GM12878 (cell line): Measurements from ENCODE around the gene CRELD2. TPM values are rescaled to one million over a fixed set of nuclear protein-coding genes. Genes with fewer than 3 reads are reported as not detected.

ENCODE experiments used
- ASH2L ChIP-seq: fragments of 300-600, 200-600 bp; sonication (generic); IDR thresholded peaks from 2 replicates; pipeline ENCODE4 v1.6.1; 2017; ENCODE audit warnings: low read depth, mild to moderate bottlenecking, borderline replicate concordance
- CBX3 ChIP-seq: fragments of 200-600 bp; sonication (generic); IDR thresholded peaks from 2 replicates; pipeline ENCODE4 v1.6.1; 2016; ENCODE audit warnings: low read depth, borderline replicate concordance
- CBX5 ChIP-seq: sonication (generic); IDR thresholded peaks from 2 replicates; pipeline ENCODE4 v1.6.1; 2016; ENCODE audit warnings: low read depth, moderate library complexity, mild to moderate bottlenecking, inconsistent platforms
- CHD2 ChIP-seq: IDR thresholded peaks from 2 replicates; pipeline ENCODE4 v1.6.1; 2011; ENCODE audit warnings: low read depth, low read length, improper control_type of control experiment, borderline replicate concordance
- DPF2 ChIP-seq: fragments of 450-650 bp; IDR thresholded peaks from 2 replicates; pipeline ENCODE4 v1.6.1; 2017; ENCODE audit warnings: mild to moderate bottlenecking
- FOXK2 ChIP-seq: fragments of 450-650 bp; IDR thresholded peaks from 2 replicates; pipeline ENCODE4 v1.6.1; 2017; ENCODE audit warnings: mild to moderate bottlenecking, moderate library complexity
- GATAD2B ChIP-seq: fragments of 450-650 bp; conservative IDR thresholded peaks from 2 replicates; pipeline ENCODE4 v1.6.1; 2017; ENCODE audit warnings: low read depth, mild to moderate bottlenecking, moderate library complexity
- JUND ChIP-seq: IDR thresholded peaks from 2 replicates; pipeline ENCODE4 v1.6.1; 2012; ENCODE audit warnings: low read depth, mild to moderate bottlenecking, low read length, improper control_type of control experiment, moderate library complexity
- LARP7 ChIP-seq: fragments of 450-650 bp; IDR thresholded peaks from 2 replicates; pipeline ENCODE4 v1.6.1; 2017; ENCODE audit warnings: mild to moderate bottlenecking
- MTA2 ChIP-seq: fragments of 450-650 bp; IDR thresholded peaks from 2 replicates; pipeline ENCODE4 v1.6.1; 2016; ENCODE audit warnings: low read depth, mild to moderate bottlenecking, moderate library complexity
- PML ChIP-seq: IDR thresholded peaks from 2 replicates; pipeline ENCODE4 v1.6.1; 2012; ENCODE audit warnings: low read length, inconsistent platforms
- RAD21 ChIP-seq: IDR thresholded peaks from 2 replicates; pipeline ENCODE4 v1.6.1; 2011; ENCODE audit warnings: mild to moderate bottlenecking, low read depth, low read length, moderate library complexity; ENCODE audit not compliant: insufficient read depth
- RB1 ChIP-seq: fragments of 450-650 bp; formaldehyde crosslinking; IDR thresholded peaks from 2 replicates; pipeline ENCODE4 v1.6.1; 2017; ENCODE audit warnings: mild to moderate bottlenecking, borderline replicate concordance
- RELA ChIP-seq: fragments of 450-650 bp; IDR thresholded peaks from 2 replicates; pipeline ENCODE4 v1.8.0; 2014; ENCODE audit warnings: borderline replicate concordance; ENCODE audit not compliant: partially characterized antibody
- SKIL ChIP-seq: fragments of 450-650 bp; IDR thresholded peaks from 2 replicates; pipeline ENCODE4 v1.6.1; 2017; ENCODE audit warnings: mild to moderate bottlenecking, low read depth, inconsistent platforms; ENCODE audit not compliant: poor library complexity, severe bottlenecking
- SMARCA5 ChIP-seq: fragments of 450-650 bp; IDR thresholded peaks from 2 replicates; pipeline ENCODE4 v1.6.1; 2017; ENCODE audit warnings: mild to moderate bottlenecking
- SP1 ChIP-seq: IDR thresholded peaks from one replicate; pipeline ENCODE4 v1.6.1; 2011; ENCODE audit warnings: low read depth, low read length
- SRF ChIP-seq, 2 experiments: IDR thresholded peaks; 2 replicates each; pipeline ENCODE4 v1.6.1; 2011; ENCODE audit warnings: low read depth in 2 of 2, low read length in 2 of 2, mild to moderate bottlenecking in 1 of 2, moderate library complexity in 1 of 2
- ZBED1 ChIP-seq: IDR thresholded peaks from 2 replicates; pipeline ENCODE4 v1.6.1; 2016; ENCODE audit warnings: borderline replicate concordance
- ZBTB4 ChIP-seq: fragments of 450-650 bp; formaldehyde crosslinking; IDR thresholded peaks from 2 replicates; pipeline ENCODE4 v1.4.0; 2022; ENCODE audit warnings: mild to moderate bottlenecking, moderate library complexity
- ZNF207 ChIP-seq: fragments of 450-650 bp; IDR thresholded peaks from 2 replicates; pipeline ENCODE4 v1.6.1; 2014; ENCODE audit warnings: antibody characterized with exemption, mild to moderate bottlenecking, borderline replicate concordance
- ZSCAN29 ChIP-seq: fragments of 450-650 bp; IDR thresholded peaks from 2 replicates; pipeline ENCODE4 v1.6.1; 2017; ENCODE audit warnings: mild to moderate bottlenecking, moderate library complexity
- polyA plus RNA-seq, 11 experiments: library from polyadenylated mRNA; depleted of rRNA in 4 of 11; unstranded in 6 of 11; stranded (reverse) in 5 of 11; fragments of >200 nt; fragmentation: Nextera tagmentation in 4 of 11; fragmentation: Illumina TruSeq in 1 of 11; extraction: Ambion mirVana in 4 of 11; extraction: Trizol in 1 of 11; gene quantifications; 1 replicate in 1 of 11; 2 replicates in 10 of 11; pipeline versions ENCODE4 v1.2.1 to v1.2.3, GENCODE V29; 2011 to 2016; ENCODE audit warnings: inconsistent platforms in 2 of 11, missing spikeins in 2 of 11, low read depth in 1 of 11
- total RNA-seq, 4 experiments: library from RNA; depleted of rRNA in 3 of 4; stranded (reverse); fragments of >200 nt in 3 of 4; fragmentation: Illumina TruSeq in 1 of 4; extraction: Trizol in 1 of 4; gene quantifications; 2 replicates each; pipeline versions ENCODE4 v1.2.1 to v1.2.3, GENCODE V29; 2013 to 2021
- TF ChIP-seq, protein P1 (sequence below): IDR thresholded peaks from 2 replicates; pipeline ENCODE4 v1.6.1; 2012; ENCODE audit warnings: low read depth, low read length, improper control_type of control experiment
- TF ChIP-seq, protein P2 (sequence below), 3 experiments: IDR thresholded peaks in 2 of 3; conservative IDR thresholded peaks in 1 of 3; 2 replicates each; pipeline ENCODE4 v1.5.1; 2011; ENCODE audit warnings: low read depth in 3 of 3, low read length in 3 of 3, mild to moderate bottlenecking in 3 of 3, control low read depth in 2 of 3, moderate library complexity in 2 of 3, inconsistent platforms in 1 of 3, mixed read lengths in 1 of 3; ENCODE audit not compliant: control insufficient read depth in 2 of 3, insufficient read depth in 1 of 3; ENCODE audit errors: extremely low read depth in 1 of 3

The CRELD2 gene
- total and polyA plus RNA-seq, 10 of the 15 experiments (the other 5 are each of a cell fraction or from before 2014, with no cell fraction given): 9.4 to 111 (median 25.9) TPM

GRCh38 chr22:49925525-49926128, 7.2 kb downstream of the CRELD2 start (continued):
- TF ChIP-seq ZNF207: no peak
- TF ChIP-seq ASH2L: no peak
- no peak for TF ChIP-seq SKIL
- TF ChIP-seq CHD2: no peak
- no peak for TF ChIP-seq LARP7
- TF ChIP-seq DPF2: 0 out of 2 replicates have a peak, but pooled peaks have one; percentile 41
- TF ChIP-seq, protein P1, sequence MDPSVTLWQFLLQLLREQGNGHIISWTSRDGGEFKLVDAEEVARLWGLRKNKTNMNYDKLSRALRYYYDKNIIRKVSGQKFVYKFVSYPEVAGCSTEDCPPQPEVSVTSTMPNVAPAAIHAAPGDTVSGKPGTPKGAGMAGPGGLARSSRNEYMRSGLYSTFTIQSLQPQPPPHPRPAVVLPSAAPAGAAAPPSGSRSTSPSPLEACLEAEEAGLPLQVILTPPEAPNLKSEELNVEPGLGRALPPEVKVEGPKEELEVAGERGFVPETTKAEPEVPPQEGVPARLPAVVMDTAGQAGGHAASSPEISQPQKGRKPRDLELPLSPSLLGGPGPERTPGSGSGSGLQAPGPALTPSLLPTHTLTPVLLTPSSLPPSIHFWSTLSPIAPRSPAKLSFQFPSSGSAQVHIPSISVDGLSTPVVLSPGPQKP: no peak
- no peak for TF ChIP-seq JUND
- TF ChIP-seq, protein P2, sequence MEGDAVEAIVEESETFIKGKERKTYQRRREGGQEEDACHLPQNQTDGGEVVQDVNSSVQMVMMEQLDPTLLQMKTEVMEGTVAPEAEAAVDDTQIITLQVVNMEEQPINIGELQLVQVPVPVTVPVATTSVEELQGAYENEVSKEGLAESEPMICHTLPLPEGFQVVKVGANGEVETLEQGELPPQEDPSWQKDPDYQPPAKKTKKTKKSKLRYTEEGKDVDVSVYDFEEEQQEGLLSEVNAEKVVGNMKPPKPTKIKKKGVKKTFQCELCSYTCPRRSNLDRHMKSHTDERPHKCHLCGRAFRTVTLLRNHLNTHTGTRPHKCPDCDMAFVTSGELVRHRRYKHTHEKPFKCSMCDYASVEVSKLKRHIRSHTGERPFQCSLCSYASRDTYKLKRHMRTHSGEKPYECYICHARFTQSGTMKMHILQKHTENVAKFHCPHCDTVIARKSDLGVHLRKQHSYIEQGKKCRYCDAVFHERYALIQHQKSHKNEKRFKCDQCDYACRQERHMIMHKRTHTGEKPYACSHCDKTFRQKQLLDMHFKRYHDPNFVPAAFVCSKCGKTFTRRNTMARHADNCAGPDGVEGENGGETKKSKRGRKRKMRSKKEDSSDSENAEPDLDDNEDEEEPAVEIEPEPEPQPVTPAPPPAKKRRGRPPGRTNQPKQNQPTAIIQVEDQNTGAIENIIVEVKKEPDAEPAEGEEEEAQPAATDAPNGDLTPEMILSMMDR (IDR thresholded peaks at IDR 0.05 in 2 of 3, conservative IDR thresholded peaks at IDR 0.05 in 1 of 3; ENCODE audit: control insufficient read depth in 2 of 3, extremely low read depth in 1 of 3, insufficient read depth in 1 of 3, low read depth in 3 of 3, low read length in 3 of 3): no peak
- TF ChIP-seq SP1: no peak
- no peak for TF ChIP-seq ZSCAN29
- no peak for TF ChIP-seq PML
- no peak for TF ChIP-seq RB1
- TF ChIP-seq MTA2: peak; percentile 27; the same call in 1 of the 2 replicates
- no peak for TF ChIP-seq SRF (IDR thresholded peaks at IDR 0.05; ENCODE audit: low read depth in 2 of 2, low read length in 2 of 2)
- no peak for TF ChIP-seq CBX3
- TF ChIP-seq FOXK2: no peak
- no peak for TF ChIP-seq RAD21
- no peak for TF ChIP-seq SMARCA5
- no peak for TF ChIP-seq CBX5
- no peak for TF ChIP-seq ZBTB4 (CRISPR knock-in tag)
- TF ChIP-seq RELA: peak; percentile 24
- TF ChIP-seq GATAD2B: 0 out of 2 replicates have a peak, but pooled peaks have one; percentile 58
- no peak for TF ChIP-seq ZBED1
